ENCODE data around the gene KMT2D.

Gene KMT2D

DNA sequence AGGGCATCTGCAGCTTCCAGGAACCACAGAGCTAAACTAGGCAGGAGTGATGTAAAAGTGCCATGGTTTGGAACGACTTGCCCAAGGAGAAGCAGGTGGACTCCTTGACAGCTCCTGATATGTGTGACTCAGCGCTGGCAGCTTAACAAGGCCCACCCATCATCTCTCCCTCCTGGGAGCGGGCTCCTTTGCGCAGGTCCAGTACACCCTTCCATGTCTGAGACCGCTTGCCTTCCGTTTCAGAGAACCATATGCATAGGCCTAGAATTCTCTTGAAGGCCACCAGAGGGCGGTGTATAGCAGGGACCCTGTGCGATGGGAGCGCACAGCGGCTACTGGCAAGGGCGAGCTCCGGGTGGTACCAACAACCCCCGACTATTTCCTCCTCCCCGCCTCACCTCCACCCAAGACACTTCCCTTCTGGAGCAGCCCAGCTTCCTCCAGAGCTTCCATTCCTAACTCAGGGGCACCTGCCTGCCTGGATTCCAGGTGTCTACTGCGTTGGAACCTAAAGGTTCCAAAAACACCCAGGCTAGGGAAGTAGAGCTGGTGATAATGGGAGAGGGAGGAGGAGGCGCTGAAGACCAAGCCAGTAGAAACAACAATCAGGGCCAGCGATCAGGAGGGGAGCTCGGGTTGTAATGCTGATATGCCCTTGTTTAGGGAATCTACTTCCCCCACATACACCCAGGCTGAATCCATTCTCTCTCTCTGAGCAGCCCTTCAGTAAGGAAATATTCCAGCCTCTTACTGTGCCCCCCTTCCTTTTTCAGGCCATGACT lies 27.7 kb upstream of the KMT2D start:
- H3K4me3 ChIP-seq (ENCODE audit: control insufficient read depth, low read depth, low read length): no peak overlapping the region
- DNase-seq (ENCODE audit: low read depth): peak; percentile 65
- TF ChIP-seq, protein P1, sequence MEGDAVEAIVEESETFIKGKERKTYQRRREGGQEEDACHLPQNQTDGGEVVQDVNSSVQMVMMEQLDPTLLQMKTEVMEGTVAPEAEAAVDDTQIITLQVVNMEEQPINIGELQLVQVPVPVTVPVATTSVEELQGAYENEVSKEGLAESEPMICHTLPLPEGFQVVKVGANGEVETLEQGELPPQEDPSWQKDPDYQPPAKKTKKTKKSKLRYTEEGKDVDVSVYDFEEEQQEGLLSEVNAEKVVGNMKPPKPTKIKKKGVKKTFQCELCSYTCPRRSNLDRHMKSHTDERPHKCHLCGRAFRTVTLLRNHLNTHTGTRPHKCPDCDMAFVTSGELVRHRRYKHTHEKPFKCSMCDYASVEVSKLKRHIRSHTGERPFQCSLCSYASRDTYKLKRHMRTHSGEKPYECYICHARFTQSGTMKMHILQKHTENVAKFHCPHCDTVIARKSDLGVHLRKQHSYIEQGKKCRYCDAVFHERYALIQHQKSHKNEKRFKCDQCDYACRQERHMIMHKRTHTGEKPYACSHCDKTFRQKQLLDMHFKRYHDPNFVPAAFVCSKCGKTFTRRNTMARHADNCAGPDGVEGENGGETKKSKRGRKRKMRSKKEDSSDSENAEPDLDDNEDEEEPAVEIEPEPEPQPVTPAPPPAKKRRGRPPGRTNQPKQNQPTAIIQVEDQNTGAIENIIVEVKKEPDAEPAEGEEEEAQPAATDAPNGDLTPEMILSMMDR (IDR thresholded peaks at IDR 0.05; ENCODE audit: control insufficient read depth, insufficient read depth, low read depth, low read length, missing control alignments): peak; percentile 94

- no peak overlapping the region for H3K4me3 ChIP-seq (ENCODE audit: control insufficient read depth, low read depth, low read length)
- TF ChIP-seq, protein P1 (IDR thresholded peaks at IDR 0.05; ENCODE audit: control insufficient read depth, insufficient read depth, low read depth, low read length, missing control alignments): no peak
- DNase-seq (ENCODE audit: low read depth): no peak
Measured at GRCh38 chr12:49086116-49086515, 25.5 kb upstream of the KMT2D start.

- DNase-seq (ENCODE audit: low read depth): no peak
- no peak overlapping the region for H3K4me3 ChIP-seq (ENCODE audit: control insufficient read depth, low read depth, low read length)
- TF ChIP-seq, protein P1 (IDR thresholded peaks at IDR 0.05; ENCODE audit: control insufficient read depth, insufficient read depth, low read depth, low read length, missing control alignments): no peak
Measured at GRCh38 chr12:49084438-49084837, 23.8 kb upstream of the KMT2D start.

DNA sequence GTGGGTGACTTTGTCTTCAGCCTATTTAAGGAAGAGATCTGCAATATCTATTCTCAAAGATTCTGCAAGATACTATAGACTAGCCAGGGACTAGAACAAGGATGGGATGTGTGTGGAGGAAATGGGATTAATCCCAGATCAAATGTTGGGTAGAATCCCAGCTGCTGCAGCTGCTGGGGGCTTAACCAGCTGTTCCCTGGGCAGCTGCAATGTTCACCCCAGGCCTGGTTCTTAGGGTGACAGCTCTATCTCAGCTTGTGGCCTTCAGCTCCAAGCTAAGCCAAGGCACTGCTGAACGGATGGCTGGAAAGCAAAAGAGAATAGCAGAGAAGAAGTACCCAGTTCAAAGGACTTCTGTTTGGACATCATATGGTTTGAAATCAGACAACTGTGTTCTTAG lies 19.2 kb upstream of the KMT2D start:
- DNase-seq (ENCODE audit: low read depth): no peak
- TF ChIP-seq, protein P1 (IDR thresholded peaks at IDR 0.05; ENCODE audit: control insufficient read depth, insufficient read depth, low read depth, low read length, missing control alignments): no peak
- no peak overlapping the region for H3K4me3 ChIP-seq (ENCODE audit: control insufficient read depth, low read depth, low read length)

GRCh38 chr12:49070971-49071370 lies 10.4 kb upstream of the KMT2D start:
- no peak for DNase-seq (ENCODE audit: low read depth)
- no peak overlapping the region for H3K4me3 ChIP-seq (ENCODE audit: control insufficient read depth, low read depth, low read length)
- TF ChIP-seq, protein P1 (IDR thresholded peaks at IDR 0.05; ENCODE audit: control insufficient read depth, insufficient read depth, low read depth, low read length, missing control alignments): no peak

GRCh38 chr12:49069507-49070346 lies 9.1 kb upstream of the KMT2D start, which contains the start of gene RHEBL1:
Gene RHEBL1 (minus strand): TSS chr12:49069979. CDS start chr12:49069785, 194 bp downstream.
- peak within 1 kb of the TSS; percentile 94 for H3K4me3 ChIP-seq (ENCODE audit: control insufficient read depth, low read depth, low read length)
- peak; percentile 71 for DNase-seq (ENCODE audit: low read depth)
- TF ChIP-seq, protein P1 (IDR thresholded peaks at IDR 0.05; ENCODE audit: control insufficient read depth, insufficient read depth, low read depth, low read length, missing control alignments): peak; percentile 11
